Measurements from ENCODE around the gene EXOC2.
"Not testable (repeated sequence)": the region's sequence is repeated elsewhere in the genome, so short reads cannot be mapped to it uniquely, and the experiment has no call there.

Gene EXOC2

GRCh38 chr6:677919-678318 is 15.0 kb downstream of the EXOC2 start:
- DNase-seq, result no peak

GRCh38 chr6:674956-675355 is 18.0 kb downstream of the EXOC2 start:
- no peak for DNase-seq

GRCh38 chr6:674406-674805 is 18.5 kb downstream of the EXOC2 start:
- DNase-seq, result no peak

- DNase-seq, result no peak
Measured at GRCh38 chr6:667253-667927, 25.5 kb downstream of the EXOC2 start.

- no peak for DNase-seq
Measured at GRCh38 chr6:665403-666267, 27.3 kb downstream of the EXOC2 start.

- DNase-seq, result not testable (repeated sequence)
Measured at GRCh38 chr6:663788-664187, 29.2 kb downstream of the EXOC2 start.

GRCh38 chr6:659716-660581 is 33.0 kb downstream of the EXOC2 start:
- DNase-seq, result no peak

- no peak for DNase-seq
Measured at GRCh38 chr6:658244-658643, 34.7 kb downstream of the EXOC2 start.

GRCh38 chr6:657743-658142 is 35.2 kb downstream of the EXOC2 start:
- DNase-seq, result no peak

- DNase-seq, result no peak
Measured at GRCh38 chr6:656460-657252, 36.3 kb downstream of the EXOC2 start, which contains the start of gene HUS1B. Gene HUS1B (minus strand): TSS chr6:657100. CDS start chr6:656944, 156 bp downstream.

GRCh38 chr6:654136-654535 is 38.8 kb downstream of the EXOC2 start:
- no peak for DNase-seq

GRCh38 chr6:652865-653264 is 40.1 kb downstream of the EXOC2 start:
- DNase-seq, result no peak

- no peak for DNase-seq
Measured at GRCh38 chr6:650098-650497, 42.8 kb downstream of the EXOC2 start.

GRCh38 chr6:642805-643204 is 50.1 kb downstream of the EXOC2 start:
- DNase-seq, result no peak

GRCh38 chr6:641225-641985 is 51.5 kb downstream of the EXOC2 start:
- no peak for DNase-seq

- no peak for DNase-seq
Measured at GRCh38 chr6:636488-636887, 56.5 kb downstream of the EXOC2 start.

GRCh38 chr6:635233-635632 is 57.7 kb downstream of the EXOC2 start:
- no peak for DNase-seq

- no peak for DNase-seq
Measured at GRCh38 chr6:633611-634010, 59.3 kb downstream of the EXOC2 start.

- DNase-seq, result no peak
Measured at GRCh38 chr6:628766-629165, 64.2 kb downstream of the EXOC2 start.

GRCh38 chr6:626236-626635 is 66.7 kb downstream of the EXOC2 start:
- no peak for DNase-seq

- peak; percentile 18 for DNase-seq
Measured at GRCh38 chr6:624979-625378, 68.0 kb downstream of the EXOC2 start.

GRCh38 chr6:622462-622861 is 70.5 kb downstream of the EXOC2 start:
- no peak for DNase-seq
